Measurements from ENCODE around the gene MIAT. TPM values are rescaled to one million over a fixed set of nuclear protein-coding genes. Genes with fewer than 3 reads are reported as not detected.
A peak's percentile ranks its signal among the peaks of the same experiment; 100 is the strongest.

MIAT gene
- total and polyA plus RNA-seq, 2 of the 8 experiments (the other 6 are each of a cell fraction or from before 2014, with no cell fraction given), result 27.6 to 36.0 TPM

- Histone ChIP-seq H2BK120ac (replicated peaks; ENCODE audit: low read depth, low read length) (no peak overlapping the region), H3K56ac (replicated peaks; ENCODE audit: insufficient read length, low read depth, low read length) (no peak overlapping the region), H2BK15ac (ENCODE audit: low read length) (peak overlapping the region; percentile 66; the same call in 1 of the 2 replicates), H3K79me1 (ENCODE audit: low read depth, low read length) (no peaks in the 10 kb centered on the region), H3K27ac (ENCODE audit: low read depth, low read length) (no peak overlapping the region), H3K4ac (replicated peaks; ENCODE audit: insufficient read length, low read depth, low read length) (no peak overlapping the region), H3K9me3 (ENCODE audit: insufficient read depth in 2 of 2, low read depth in 1 of 2, low read length in 1 of 2) (no peaks in the 10 kb centered on the region), H3K4me2 (ENCODE audit: insufficient read depth in 1 of 2, low read depth in 2 of 2, low read length in 2 of 2) (peak overlapping the region; percentile 31 to 32), H2BK5ac (ENCODE audit: low read depth, low read length) (peak overlapping the region; percentile 79; the same call in 1 of the 2 replicates), H2BK20ac (ENCODE audit: low read length) (peak overlapping the region; percentile 84; the same call in 1 of the 2 replicates), H3K18ac (ENCODE audit: extremely low read depth, low read length) (peak overlapping the region; percentile 62), H4K20me1 (replicated peaks in 1 of 2; ENCODE audit: control insufficient read depth in 1 of 2, insufficient read depth in 2 of 2, low read length in 2 of 2) (no peaks in the 10 kb centered on the region), H3K9ac (replicated peaks in 1 of 4; ENCODE audit: extremely low read depth in 1 of 4, low read depth in 3 of 4, low read length in 3 of 4) (no peak overlapping the region; a peak in 1 of 7 replicates), H2BK12ac (ENCODE audit: low read depth, low read length) (peak overlapping the region; percentile 92; the same call in 1 of the 2 replicates), H3K23me2 (ENCODE audit: low read depth, low read length) (no peaks in the 10 kb centered on the region; the same call in 1 of the 2 replicates), H2AFZ (ENCODE audit: low read length) (no peak overlapping the region), H3K27me3 (replicated peaks in 1 of 4; ENCODE audit: control insufficient read depth in 3 of 4, extremely low read depth in 1 of 4, insufficient read depth in 3 of 4, low read length in 3 of 4) (peaks cover 5 to 27% (median 26%) of the 10 kb centered on the region in 4 experiments), H3K4me1 (replicated peaks in 1 of 4; ENCODE audit: control insufficient read depth in 3 of 4, insufficient read depth in 4 of 4, low read length in 3 of 4) (peaks cover 22 to 43% (median 29%) of the 10 kb centered on the region in 4 experiments), H2AK5ac (ENCODE audit: low read depth, low read length) (peak overlapping the region; percentile 89; the same call in 1 of the 2 replicates), H4K91ac (replicated peaks; ENCODE audit: insufficient read length, low read length) (peak overlapping the region; percentile 36), H3K23ac (ENCODE audit: insufficient read length) (no peak overlapping the region), H3K36me3 (ENCODE audit: control insufficient read depth in 2 of 4, insufficient read depth in 4 of 4, low read length in 3 of 4) (no peaks in the 10 kb centered on the region), H4K5ac (ENCODE audit: insufficient read length, low read depth, low read length) (no peak overlapping the region), H3K4me3 (ENCODE audit: extremely low read depth in 1 of 4, insufficient read depth in 2 of 4, low read depth in 3 of 4, low read length in 4 of 4) (no peak overlapping the region), H3K79me2 (ENCODE audit: control insufficient read depth in 1 of 2, insufficient read depth in 2 of 2, low read length in 2 of 2) (no peaks in the 10 kb centered on the region), H4K8ac (ENCODE audit: extremely low read depth, insufficient read depth, low read length) (no peak overlapping the region; the same call in 1 of the 2 replicates), H3K14ac (ENCODE audit: insufficient read length) (no peak overlapping the region)
- WGBS, 2 experiments (ENCODE audit: extremely low coverage in 1 of 2, insufficient coverage in 1 of 2, insufficient read length in 1 of 2, insufficient replicate concordance in 2 of 2, low coverage in 1 of 2, low lambda C conversion rate in 2 of 2, missing lambda C conversion rate in 1 of 2), result 51% methylated on average over 2 of the region's 2 CpGs; no CpG with 5 or more reads in 1 of the 2 experiments
- ChIA-PET POLR2A (ENCODE audit: partially characterized antibody) (interaction anchor here (0.7 to 1.3 kb wide), 5 partner anchors 9 to 62 kb away, joined by 3 to 5 read pairs (median 3); no protein-coding TSS in a partner anchor), CTCF (ENCODE audit: partially characterized antibody) (interaction anchor here (0.8 to 2.1 kb wide), 6 partner anchors 13 to 51 kb away, joined by 3 to 5 read pairs (median 4); no protein-coding TSS in a partner anchor)
- no peak for DNase-seq (ENCODE audit: low read depth in 1 of 2, low spot score in 2 of 2)
- no peak for TF ChIP-seq CTBP2 (IDR thresholded peaks at IDR 0.05; ENCODE audit: borderline replicate concordance, insufficient read depth, insufficient read length, low read length)
- TF ChIP-seq RFX5 (IDR thresholded peaks at IDR 0.05; ENCODE audit: borderline replicate concordance, low read depth, low read length), result no peak
- no peak for TF ChIP-seq RAD21 (IDR thresholded peaks at IDR 0.05 in 1 of 2, conservative IDR thresholded peaks at IDR 0.05 in 1 of 2; ENCODE audit: low read depth in 2 of 2, low read length in 2 of 2)
- no peak for TF ChIP-seq SIN3A (conservative IDR thresholded peaks at IDR 0.05 in 1 of 2, IDR thresholded peaks at IDR 0.05 in 1 of 2; ENCODE audit: low read depth in 1 of 2, low read length in 2 of 2)
- FAIRE-seq, result no peak
These were observed 40.7 kb upstream of the MIAT start for GRCh38 chr22:26616650-26617049.

All from H1 (cell line).